Gastroesophageal sphincter (tissue), 4 donors: Measurements from ENCODE around the gene TPD52L1. TPM values are rescaled to one million over a fixed set of nuclear protein-coding genes. Genes with fewer than 3 reads are reported as not detected.

ENCODE experiments used
- ATAC-seq: fragments of 150-250 bp; one replicate; pipeline ENCODE4 v1.9.1; 2016; ENCODE audit warnings: mild to moderate bottlenecking, moderate library complexity
- H3K27ac ChIP-seq, 4 donors: fragments of 200-600 bp; sonication (generic) in 3 of 4; 1 replicate in 3 of 4; 2 replicates in 1 of 4; pipeline ENCODE4 v1.5.1; 2016 to 2019
- H3K27me3 ChIP-seq: fragments of 200-600 bp; sonication (generic); one replicate; pipeline ENCODE4 v1.5.1; 2019
- H3K36me3 ChIP-seq, 2 donors: fragments of 200-600 bp; sonication (generic); one replicate each; pipeline ENCODE4 v1.5.1; 2019; ENCODE audit warnings: control low read depth in 1 of 2
- H3K4me1 ChIP-seq, 3 donors: fragments of 200-600 bp; sonication (generic); 1 replicate in 2 of 3; 2 replicates in 1 of 3; pipeline ENCODE4 v1.5.1; 2016 to 2019; ENCODE audit warnings: control low read depth in 2 of 3
- H3K4me3 ChIP-seq, 2 donors: fragments of 200-600 bp; sonication (generic); one replicate each; pipeline ENCODE4 v1.5.1; 2019; ENCODE audit warnings: mild to moderate bottlenecking in 1 of 2, moderate library complexity in 1 of 2
- H3K9me3 ChIP-seq, 3 donors: fragments of 200-600 bp; sonication (generic); one replicate each; pipeline ENCODE4 v1.5.1; 2017 to 2019; ENCODE audit warnings: control low read depth in 2 of 3
- EP300 ChIP-seq: sonication (generic); formaldehyde crosslinking; IDR thresholded peaks from one replicate; pipeline ENCODE4 v1.6.1; 2017; ENCODE audit warnings: antibody characterized with exemption, mild to moderate bottlenecking
- POLR2A ChIP-seq, 2 donors: fragments of 450-650 bp; IDR thresholded peaks; one replicate each; pipeline ENCODE4 v1.6.1; 2017; ENCODE audit warnings: antibody characterized with exemption in 2 of 2, mild to moderate bottlenecking in 2 of 2, moderate library complexity in 1 of 2
- POLR2AphosphoS5 ChIP-seq: sonication (generic); formaldehyde crosslinking; IDR thresholded peaks from one replicate; pipeline ENCODE4 v1.6.1; 2017; ENCODE audit warnings: antibody characterized with exemption
- WGBS, 2 donors: methylation state at CpG; one replicate each; pipeline ENCODE4 v1.1.5; 2018; ENCODE audit warnings: low coverage in 1 of 2; 5-methylcytosine and 5-hydroxymethylcytosine counted together
- total RNA-seq, 4 donors: library from RNA; depleted of rRNA; stranded (reverse); fragments of >200 nt; gene quantifications; one replicate each; pipeline ENCODE4 v1.1.0, GENCODE V29; 2016
- TF ChIP-seq, protein P1 (sequence below), 4 experiments: fragments of 200-600 bp in 2 of 4; fragments of 450-650 bp in 2 of 4; sonication (generic) in 1 of 4; IDR thresholded peaks; one replicate each; pipeline ENCODE4 v1.5.1; 2017 to 2019; ENCODE audit warnings: antibody characterized with exemption in 4 of 4, mild to moderate bottlenecking in 2 of 4, moderate library complexity in 2 of 4

Gene TPD52L1
- total RNA-seq, 4 donors from 2014 or later = 11.2 to 59.7 (median 20.2) TPM

DNA sequence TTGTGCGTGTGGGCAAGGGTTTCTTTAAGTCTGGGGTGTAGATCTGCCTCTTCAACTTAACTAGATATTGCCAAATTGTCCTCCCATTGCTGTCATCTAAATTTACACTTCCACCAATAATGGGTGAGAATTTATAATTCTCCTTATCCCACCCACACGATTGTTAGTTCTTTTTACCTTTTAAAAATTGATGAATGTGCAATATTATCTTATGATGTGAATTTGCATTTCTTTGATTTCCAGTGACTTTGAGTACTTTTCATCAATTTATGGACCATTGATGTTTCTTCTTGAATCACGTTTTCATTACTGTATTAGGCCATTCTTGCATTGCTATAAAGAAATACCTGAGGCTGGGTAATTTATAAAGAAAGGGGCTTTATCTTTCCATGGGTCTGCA lies 17.2 kb upstream of the TPD52L1 start:
- TF ChIP-seq POLR2A (IDR thresholded peaks at IDR 0.05) = no peak
- TF ChIP-seq, protein P1, sequence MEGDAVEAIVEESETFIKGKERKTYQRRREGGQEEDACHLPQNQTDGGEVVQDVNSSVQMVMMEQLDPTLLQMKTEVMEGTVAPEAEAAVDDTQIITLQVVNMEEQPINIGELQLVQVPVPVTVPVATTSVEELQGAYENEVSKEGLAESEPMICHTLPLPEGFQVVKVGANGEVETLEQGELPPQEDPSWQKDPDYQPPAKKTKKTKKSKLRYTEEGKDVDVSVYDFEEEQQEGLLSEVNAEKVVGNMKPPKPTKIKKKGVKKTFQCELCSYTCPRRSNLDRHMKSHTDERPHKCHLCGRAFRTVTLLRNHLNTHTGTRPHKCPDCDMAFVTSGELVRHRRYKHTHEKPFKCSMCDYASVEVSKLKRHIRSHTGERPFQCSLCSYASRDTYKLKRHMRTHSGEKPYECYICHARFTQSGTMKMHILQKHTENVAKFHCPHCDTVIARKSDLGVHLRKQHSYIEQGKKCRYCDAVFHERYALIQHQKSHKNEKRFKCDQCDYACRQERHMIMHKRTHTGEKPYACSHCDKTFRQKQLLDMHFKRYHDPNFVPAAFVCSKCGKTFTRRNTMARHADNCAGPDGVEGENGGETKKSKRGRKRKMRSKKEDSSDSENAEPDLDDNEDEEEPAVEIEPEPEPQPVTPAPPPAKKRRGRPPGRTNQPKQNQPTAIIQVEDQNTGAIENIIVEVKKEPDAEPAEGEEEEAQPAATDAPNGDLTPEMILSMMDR (IDR thresholded peaks at IDR 0.05) = no peak
- no peak for TF ChIP-seq POLR2AphosphoS5
- no peak for TF ChIP-seq EP300
- Histone ChIP-seq H3K4me3 (no peak overlapping the region), H3K27me3 (no peaks in the 10 kb centered on the region), H3K9me3 (no peaks in the 10 kb centered on the region), H3K36me3 (no peaks in the 10 kb centered on the region), H3K27ac (no peak overlapping the region), H3K4me1 (no peaks in the 10 kb centered on the region)
- 80 to 97% methylated on average over 3 of the region's 3 CpGs for WGBS, 2 donors
- no peak for ATAC-seq

DNA sequence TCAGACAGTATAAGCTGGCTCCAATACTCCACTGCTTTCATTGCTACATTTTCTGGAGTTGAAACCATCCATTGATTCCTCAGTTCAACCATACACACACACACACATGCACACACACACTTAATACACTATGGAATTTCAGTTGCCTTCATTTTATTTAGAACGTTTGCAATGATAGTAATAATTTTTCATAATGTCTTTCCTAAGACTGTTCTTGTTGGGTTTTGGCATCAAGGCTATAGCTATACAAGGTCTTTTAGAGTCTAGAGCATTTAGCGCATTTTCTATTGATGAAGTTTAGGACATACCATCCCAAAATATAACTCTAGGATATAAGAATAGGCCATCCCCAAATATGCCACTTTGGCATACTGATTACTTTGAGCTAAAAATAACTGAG lies 15.5 kb upstream of the TPD52L1 start:
- H3K27me3 ChIP-seq = no peaks in the 10 kb centered on the region

DNA sequence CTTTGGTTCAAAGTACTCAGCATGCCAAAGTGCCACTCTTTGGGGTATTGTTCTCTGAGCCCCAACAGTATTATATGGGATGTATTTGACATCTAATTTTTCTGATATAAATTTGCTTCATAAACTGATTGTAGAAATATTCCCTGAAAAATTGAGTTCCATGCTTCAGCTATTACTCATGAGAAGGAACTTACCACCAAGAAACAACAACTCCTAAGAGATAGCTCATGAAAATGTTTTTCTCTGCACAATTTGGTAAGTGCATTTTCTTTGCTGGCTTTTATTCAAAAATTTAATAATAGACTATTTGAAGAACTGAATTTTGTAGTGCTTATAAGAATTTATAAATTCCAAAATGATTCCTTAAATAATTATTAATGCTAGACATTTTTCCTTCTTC lies 12.8 kb upstream of the TPD52L1 start:
- Histone ChIP-seq H3K4me3 (no peak overlapping the region), H3K27ac (no peak overlapping the region), H3K9me3 (no peaks in the 10 kb centered on the region), H3K27me3 (no peaks in the 10 kb centered on the region), H3K36me3 (no peaks in the 10 kb centered on the region), H3K4me1 (no peaks in the 10 kb centered on the region)
- TF ChIP-seq POLR2A (IDR thresholded peaks at IDR 0.05) (no peak), EP300 (no peak), POLR2AphosphoS5 (no peak)
- TF ChIP-seq, protein P1 (IDR thresholded peaks at IDR 0.05) = no peak
- ATAC-seq = no peak

More for the DNA sequence above, 15.5 kb upstream of the TPD52L1 start:
- no peak overlapping the region for H3K4me3 ChIP-seq
- no peak overlapping the region for H3K27ac ChIP-seq
- ATAC-seq = no peak
- H3K9me3 ChIP-seq = no peaks in the 10 kb centered on the region
- WGBS, 2 donors = 72 to 83% methylated on average over 2 of the region's 2 CpGs
- no peaks in the 10 kb centered on the region for H3K36me3 ChIP-seq
- H3K4me1 ChIP-seq = no peaks in the 10 kb centered on the region
- TF ChIP-seq POLR2A (IDR thresholded peaks at IDR 0.05) (no peak), EP300 (no peak), POLR2AphosphoS5 (no peak)

DNA sequence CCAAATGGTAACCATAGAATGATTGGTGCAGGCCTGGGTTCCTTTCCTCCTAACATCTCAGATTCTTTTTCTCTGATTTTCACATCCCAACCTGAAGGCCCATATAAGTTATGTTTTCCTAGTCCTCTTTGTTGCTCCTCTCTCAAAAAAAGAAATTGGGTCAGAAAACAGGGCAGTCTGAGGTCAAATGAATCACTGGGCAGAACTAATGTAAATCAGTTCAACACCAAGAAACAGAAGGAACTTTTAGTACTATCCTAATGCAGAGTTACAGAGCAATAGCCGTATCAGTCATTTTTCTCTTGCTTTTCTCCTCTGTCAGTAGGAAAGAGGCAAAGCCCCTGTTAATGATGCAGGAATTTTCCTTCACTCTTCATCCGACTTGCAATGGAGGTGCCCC lies 11.0 kb upstream of the TPD52L1 start:
- Histone ChIP-seq H3K9me3 (no peaks in the 10 kb centered on the region), H3K36me3 (no peaks in the 10 kb centered on the region), H3K4me1 (no peaks in the 10 kb centered on the region), H3K4me3 (no peak overlapping the region), H3K27me3 (no peaks in the 10 kb centered on the region), H3K27ac (no peak overlapping the region)
- 85% methylated on average over 1 to 2 of the region's 2 CpGs for WGBS, 2 donors
- ATAC-seq = no peak
- TF ChIP-seq, protein P1 (IDR thresholded peaks at IDR 0.05) = no peak
- no peak for TF ChIP-seq POLR2AphosphoS5
- TF ChIP-seq EP300 = no peak
- TF ChIP-seq POLR2A (IDR thresholded peaks at IDR 0.05) = no peak

DNA sequence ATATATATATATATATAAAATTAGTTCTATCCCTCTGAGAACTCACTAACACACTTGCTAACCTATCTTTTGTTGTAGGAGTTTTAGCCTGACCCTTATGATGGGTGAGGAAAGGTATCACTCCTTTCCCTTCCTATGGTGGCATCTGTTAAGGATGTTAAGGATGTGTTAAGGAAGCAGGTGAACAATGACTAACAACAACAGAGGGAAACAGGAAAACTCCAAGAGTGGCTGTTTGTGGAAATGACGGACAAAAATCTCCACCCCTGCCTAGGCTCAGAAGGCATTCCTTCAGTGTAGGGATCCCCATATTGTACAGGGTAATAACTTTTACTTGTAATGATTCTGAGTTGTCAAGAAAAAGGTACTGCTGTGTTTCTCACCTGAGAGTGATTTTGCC lies 8.8 kb upstream of the TPD52L1 start:
- ATAC-seq = no peak

More for the DNA sequence above, 8.8 kb upstream of the TPD52L1 start:
- Histone ChIP-seq H3K27ac (no peak overlapping the region), H3K4me1 (peaks cover 0 to 5% (median 0%) of the 10 kb centered on the region in 3 donors), H3K36me3 (no peaks in the 10 kb centered on the region), H3K4me3 (no peak overlapping the region), H3K27me3 (no peaks in the 10 kb centered on the region), H3K9me3 (no peaks in the 10 kb centered on the region)
- no peak for TF ChIP-seq EP300
- TF ChIP-seq POLR2A (IDR thresholded peaks at IDR 0.05) = no peak
- TF ChIP-seq POLR2AphosphoS5 = no peak
- TF ChIP-seq, protein P1 (IDR thresholded peaks at IDR 0.05) = no peak
- 57 to 80% methylated on average over 1 of the region's 1 CpG for WGBS, 2 donors
